Liver (tissue), 9 donors: ENCODE results near the gene EHMT1. TPM values are rescaled to one million over a fixed set of nuclear protein-coding genes. Genes with fewer than 3 reads are reported as not detected.
A peak's percentile ranks its signal among the peaks of the same experiment; 100 is the strongest.

Source experiments
- DNase-seq: peaks from one replicate; pipeline ENCODE4 v3.0.0-alpha.2; 2017; ENCODE audit warnings: low spot score
- H3K27ac ChIP-seq, 2 donors: one replicate each; pipeline ENCODE4 v1.7.0; 2013; ENCODE audit warnings: inconsistent platforms in 2 of 2, low read length in 2 of 2, control low read depth in 1 of 2, low read depth in 1 of 2, mild to moderate bottlenecking in 1 of 2
- H3K27me3 ChIP-seq, 4 donors: one replicate each; pipeline versions ENCODE4 v1.6.1 to v1.7.0; 2013; ENCODE audit warnings: low read length in 3 of 4, inconsistent platforms in 1 of 4, mild to moderate bottlenecking in 1 of 4, moderate library complexity in 1 of 4; ENCODE audit not compliant: control insufficient read depth in 4 of 4, insufficient read depth in 4 of 4
- H3K36me3 ChIP-seq, 4 donors: one replicate each; pipeline versions ENCODE4 v1.6.1 to v1.7.0; 2013; ENCODE audit warnings: low read length in 3 of 4, mild to moderate bottlenecking in 3 of 4, low read depth in 1 of 4, moderate library complexity in 1 of 4; ENCODE audit not compliant: control insufficient read depth in 4 of 4, insufficient read depth in 3 of 4
- H3K4me1 ChIP-seq, 4 donors: one replicate each; pipeline versions ENCODE4 v1.6.1 to v1.7.0; 2013; ENCODE audit warnings: low read length in 3 of 4, mild to moderate bottlenecking in 3 of 4, moderate library complexity in 1 of 4; ENCODE audit not compliant: control insufficient read depth in 4 of 4, insufficient read depth in 4 of 4
- H3K4me3 ChIP-seq, 3 donors: one replicate each; pipeline versions ENCODE4 v1.6.1 to v1.7.0; 2013; ENCODE audit warnings: low read length in 3 of 3, control low read depth in 1 of 3, low read depth in 1 of 3, mild to moderate bottlenecking in 1 of 3
- H3K9ac ChIP-seq, 2 donors: one replicate each; pipeline ENCODE4 v1.7.0; 2013; ENCODE audit warnings: low read length in 2 of 2, mild to moderate bottlenecking in 2 of 2, moderate library complexity in 2 of 2, control low read depth in 1 of 2, low read depth in 1 of 2
- H3K9me3 ChIP-seq, 4 donors: one replicate each; pipeline versions ENCODE4 v1.6.1 to v1.7.0; 2013; ENCODE audit warnings: low read length in 3 of 4; ENCODE audit not compliant: control insufficient read depth in 4 of 4
- RAD21 ChIP-seq, 2 donors: IDR thresholded peaks; 2 replicates each; pipeline ENCODE4 v1.6.1; 2016; ENCODE audit warnings: antibody characterized with exemption in 2 of 2, mild to moderate bottlenecking in 2 of 2
- RXRA ChIP-seq, 2 donors: IDR thresholded peaks; 2 replicates each; pipeline ENCODE4 v1.6.1; 2017 to 2018; ENCODE audit warnings: antibody characterized with exemption in 2 of 2, mild to moderate bottlenecking in 1 of 2
- YY1 ChIP-seq: IDR thresholded peaks from 2 replicates; pipeline ENCODE4 v1.6.1; 2016; ENCODE audit warnings: antibody characterized with exemption, mild to moderate bottlenecking
- WGBS: extraction: QIAGEN DNeasy Blood & Tissue Kit; methylation state at CpG from one replicate; pipeline ENCODE4 v1.1.7; 2013; 5-methylcytosine and 5-hydroxymethylcytosine counted together
- polyA plus RNA-seq, 2 donors: library from polyadenylated mRNA; stranded (reverse) in 1 of 2; unstranded in 1 of 2; fragments of 200-250 nt in 1 of 2; fragments of >200 nt in 1 of 2; fragmentation: Nextera tagmentation in 1 of 2; extraction: Ambion mirVana in 1 of 2; gene quantifications; one replicate each; pipeline versions ENCODE4 v1.2.1 to v1.2.3, GENCODE V29; 2013 to 2015
- total RNA-seq, 2 donors: library from RNA; depleted of rRNA; stranded (reverse); fragments of >200 nt; gene quantifications; one replicate each; pipeline ENCODE4 v1.2.3, GENCODE V29; 2014
- TF ChIP-seq, protein P1 (sequence below): IDR thresholded peaks from 2 replicates; pipeline ENCODE4 v1.6.1; 2016; ENCODE audit warnings: antibody characterized with exemption
- TF ChIP-seq, protein P2 (sequence below): fragments of 150-350 bp; IDR thresholded peaks from 2 replicates; pipeline ENCODE4 v1.5.1; 2017; ENCODE audit warnings: improper control_type of control experiment, low read depth, low read length; ENCODE audit not compliant: missing input control
- TF ChIP-seq, protein P3 (sequence below): IDR thresholded peaks from 2 replicates; pipeline ENCODE4 v1.6.1; 2016; ENCODE audit warnings: antibody characterized with exemption
- donor health status: healthy.
- donor health status: healthy.
- donor health status: healthy.
- donor health status: healthy.
- donor health status: healthy.

The EHMT1 gene
- total and polyA plus RNA-seq, 4 donors: 16.1 to 48.2 (median 27.3) TPM

- Histone ChIP-seq H3K27me3 (no peaks in the 10 kb centered on the region), H3K36me3 (peaks cover 0 to 14% (median 11%) of the 10 kb centered on the region in 4 donors), H3K9ac (no peak overlapping the region), H3K9me3 (no peaks in the 10 kb centered on the region), H3K4me3 (no peak overlapping the region), H3K27ac (no peak overlapping the region), H3K4me1 (peaks cover 9 to 43% (median 22%) of the 10 kb centered on the region in 4 donors)
- TF ChIP-seq, protein P1, sequence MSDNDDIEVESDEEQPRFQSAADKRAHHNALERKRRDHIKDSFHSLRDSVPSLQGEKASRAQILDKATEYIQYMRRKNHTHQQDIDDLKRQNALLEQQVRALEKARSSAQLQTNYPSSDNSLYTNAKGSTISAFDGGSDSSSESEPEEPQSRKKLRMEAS: no peak
- TF ChIP-seq, protein P2, sequence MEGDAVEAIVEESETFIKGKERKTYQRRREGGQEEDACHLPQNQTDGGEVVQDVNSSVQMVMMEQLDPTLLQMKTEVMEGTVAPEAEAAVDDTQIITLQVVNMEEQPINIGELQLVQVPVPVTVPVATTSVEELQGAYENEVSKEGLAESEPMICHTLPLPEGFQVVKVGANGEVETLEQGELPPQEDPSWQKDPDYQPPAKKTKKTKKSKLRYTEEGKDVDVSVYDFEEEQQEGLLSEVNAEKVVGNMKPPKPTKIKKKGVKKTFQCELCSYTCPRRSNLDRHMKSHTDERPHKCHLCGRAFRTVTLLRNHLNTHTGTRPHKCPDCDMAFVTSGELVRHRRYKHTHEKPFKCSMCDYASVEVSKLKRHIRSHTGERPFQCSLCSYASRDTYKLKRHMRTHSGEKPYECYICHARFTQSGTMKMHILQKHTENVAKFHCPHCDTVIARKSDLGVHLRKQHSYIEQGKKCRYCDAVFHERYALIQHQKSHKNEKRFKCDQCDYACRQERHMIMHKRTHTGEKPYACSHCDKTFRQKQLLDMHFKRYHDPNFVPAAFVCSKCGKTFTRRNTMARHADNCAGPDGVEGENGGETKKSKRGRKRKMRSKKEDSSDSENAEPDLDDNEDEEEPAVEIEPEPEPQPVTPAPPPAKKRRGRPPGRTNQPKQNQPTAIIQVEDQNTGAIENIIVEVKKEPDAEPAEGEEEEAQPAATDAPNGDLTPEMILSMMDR: no peak
- WGBS: 79% methylated on average over 25 of the region's 25 CpGs
- no peak for DNase-seq
Observed at GRCh38 chr9:137614631-137615386, 4.0 kb upstream of the EHMT1 start.

GRCh38 chr9:137615387-137615871, 3.4 kb upstream of the EHMT1 start:
- no peak overlapping the region for H3K27ac ChIP-seq
- peaks cover 0 to 14% (median 11%) of the 10 kb centered on the region in 4 donors for H3K36me3 ChIP-seq
- H3K27me3 ChIP-seq: no peaks in the 10 kb centered on the region
- TF ChIP-seq, protein P3, sequence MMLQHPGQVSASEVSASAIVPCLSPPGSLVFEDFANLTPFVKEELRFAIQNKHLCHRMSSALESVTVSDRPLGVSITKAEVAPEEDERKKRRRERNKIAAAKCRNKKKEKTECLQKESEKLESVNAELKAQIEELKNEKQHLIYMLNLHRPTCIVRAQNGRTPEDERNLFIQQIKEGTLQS: no peak
- TF ChIP-seq, protein P2: no peak
- no peak for TF ChIP-seq RXRA (IDR thresholded peaks at IDR 0.05)
- H3K9me3 ChIP-seq: no peaks in the 10 kb centered on the region
- 59% methylated on average over 19 of the region's 19 CpGs for WGBS
- H3K4me3 ChIP-seq: no peak overlapping the region
- no peak for DNase-seq
- H3K4me1 ChIP-seq: peaks cover 10 to 49% (median 28%) of the 10 kb centered on the region in 4 donors
- H3K9ac ChIP-seq: no peak overlapping the region

GRCh38 chr9:137619240-137620047, 639 bp downstream of the EHMT1 start:
- Histone ChIP-seq H3K27ac (peak overlapping the region; percentile 75 to 79), H3K4me1 (peaks cover 10 to 46% (median 37%) of the 10 kb centered on the region in 4 donors)
- no peak for TF ChIP-seq RAD21 (IDR thresholded peaks at IDR 0.05)
- peak; percentile 44 for TF ChIP-seq YY1

More at GRCh38 chr9:137619240-137620047, 639 bp downstream of the EHMT1 start:
- H3K4me3 ChIP-seq: peak overlapping the region; percentile 74 to 95 (median 91)
- peaks cover 0 to 9% (median 5%) of the 10 kb centered on the region in 4 donors for H3K36me3 ChIP-seq
- H3K27me3 ChIP-seq: no peaks in the 10 kb centered on the region
- H3K9me3 ChIP-seq: no peaks in the 10 kb centered on the region
- peak overlapping the region; percentile 30 to 36 for H3K9ac ChIP-seq
- no peak for DNase-seq
- WGBS: under 1% methylated on average over 58 of the region's 58 CpGs
